Fibroblast of skin of right quadriceps (primary cell): Measurements from ENCODE around the gene PLEKHN1.

Experiments used
- DNase-seq: peaks from one replicate; pipeline ENCODE4 v3.0.0-alpha.2; 2013

The PLEKHN1 gene

GRCh38 chr1:966135-966703 is at the start of gene PLEKHN1:
TSS of gene PLEKHN1 (plus strand) at chr1:966482. CDS start at chr1:966532, 50 bp downstream.
- DNase-seq = peak; percentile 39

- no peak for DNase-seq
These were observed 49.2 kb upstream of the PLEKHN1 start for GRCh38 chr1:917076-917459.

- no peak for DNase-seq
These were observed 48.7 kb upstream of the PLEKHN1 start for GRCh38 chr1:917466-918091.

- no peak for DNase-seq
These were observed 47.9 kb upstream of the PLEKHN1 start for GRCh38 chr1:918353-918752.

- no peak for DNase-seq
These were observed 47.4 kb upstream of the PLEKHN1 start for GRCh38 chr1:918843-919242.

GRCh38 chr1:919271-919872 is 46.9 kb upstream of the PLEKHN1 start:
- no peak for DNase-seq

- DNase-seq = no peak
These were observed 46.3 kb upstream of the PLEKHN1 start for GRCh38 chr1:920010-920409.

- DNase-seq = no peak
These were observed 45.8 kb upstream of the PLEKHN1 start for GRCh38 chr1:920521-920920.

- DNase-seq = peak; percentile 83
These were observed 45.1 kb upstream of the PLEKHN1 start for GRCh38 chr1:921011-921837.

GRCh38 chr1:923131-923990 is 42.9 kb upstream of the PLEKHN1 start, which contains the start of gene SAMD11:
TSS of gene SAMD11 (plus strand) at chr1:923923. CDS start at chr1:924432, 509 bp downstream.
- DNase-seq = peak; percentile 92

GRCh38 chr1:923991-924655 is 42.2 kb upstream of the PLEKHN1 start:
- DNase-seq = no peak

- DNase-seq = peak; percentile 58
These were observed 41.4 kb upstream of the PLEKHN1 start for GRCh38 chr1:924656-925560.

GRCh38 chr1:925561-926421 is 40.5 kb upstream of the PLEKHN1 start:
- peak; percentile 64 for DNase-seq

GRCh38 chr1:927234-927633 is 39.0 kb upstream of the PLEKHN1 start:
- DNase-seq = no peak

- no peak for DNase-seq
These were observed 38.5 kb upstream of the PLEKHN1 start for GRCh38 chr1:927748-928147.

GRCh38 chr1:928825-929661 is 37.2 kb upstream of the PLEKHN1 start:
- no peak for DNase-seq

GRCh38 chr1:929712-930632 is 36.3 kb upstream of the PLEKHN1 start:
- no peak for DNase-seq

GRCh38 chr1:930633-931138 is 35.6 kb upstream of the PLEKHN1 start:
- DNase-seq = no peak
